ENCODE data around the gene CDC123.
"Not testable (repeated sequence)": the region's sequence is repeated elsewhere in the genome, so short reads cannot be mapped to it uniquely, and the experiment has no call there.

CDC123 gene

GRCh38 chr10:12235796-12236195 is 39.8 kb downstream of the CDC123 start:
- no peak for ATAC-seq

- ATAC-seq = no peak
Observed at GRCh38 chr10:12237265-12238220, 41.6 kb downstream of the CDC123 start.

GRCh38 chr10:12238821-12239220 is 42.8 kb downstream of the CDC123 start:
- no peak for ATAC-seq

- ATAC-seq = peak; percentile 66 to 93
Observed at GRCh38 chr10:12241810-12242529, 46.0 kb downstream of the CDC123 start.

- ATAC-seq = no peak
Observed at GRCh38 chr10:12243864-12244620, 48.1 kb downstream of the CDC123 start.

GRCh38 chr10:12250181-12250580 is 54.2 kb downstream of the CDC123 start:
- no peak for ATAC-seq

GRCh38 chr10:12250702-12251101 is 54.7 kb downstream of the CDC123 start:
- not testable (repeated sequence) for ATAC-seq

GRCh38 chr10:12251581-12251980 is 55.6 kb downstream of the CDC123 start:
- no peak for ATAC-seq

GRCh38 chr10:12252882-12253546 is 57.0 kb downstream of the CDC123 start:
- no peak for ATAC-seq

- ATAC-seq = no peak
Observed at GRCh38 chr10:12255048-12255447, 59.1 kb downstream of the CDC123 start.

GRCh38 chr10:12259988-12260387 is 64.0 kb downstream of the CDC123 start:
- no peak for ATAC-seq

- ATAC-seq = no peak
Observed at GRCh38 chr10:12262278-12262981, 66.4 kb downstream of the CDC123 start.

GRCh38 chr10:12264204-12264940 is 68.4 kb downstream of the CDC123 start:
- peak; percentile 89 to 90 for ATAC-seq

GRCh38 chr10:12269056-12269455 is 73.1 kb downstream of the CDC123 start:
- no peak for ATAC-seq

GRCh38 chr10:12271210-12271540 is 75.2 kb downstream of the CDC123 start:
- no peak for ATAC-seq

- ATAC-seq = not testable (repeated sequence)
Observed at GRCh38 chr10:12277862-12278261, 81.9 kb downstream of the CDC123 start.

- no peak for ATAC-seq
Observed at GRCh38 chr10:12279281-12279680, 83.3 kb downstream of the CDC123 start.

GRCh38 chr10:12287772-12288171 is 91.8 kb downstream of the CDC123 start:
- ATAC-seq = no peak

- not testable (repeated sequence) for ATAC-seq
Observed at GRCh38 chr10:12297784-12298183, 101.8 kb downstream of the CDC123 start.

GRCh38 chr10:12299222-12299965 is 103.4 kb downstream of the CDC123 start:
- ATAC-seq = no peak

Measured in activated CD4-positive, CD25-positive, alpha-beta regulatory T cell treated with anti-CD3 and anti-CD28 coated beads, Interleukin-2, amount 50 U/mL, for 24 hours (primary cell).